Bone marrow (tissue), 2 donors: Measurements from ENCODE around the gene RANBP1.
"Not testable (repeated sequence)": the region's sequence is repeated elsewhere in the genome, so short reads cannot be mapped to it uniquely, and the experiment has no call there.

Experiments used
- DNase-seq, 2 donors: peaks; one replicate each; lab custom pipeline; 2025; lab: John Stamatoyannopoulos, UW

RANBP1 gene

GRCh38 chr22:20154602-20155187, 38.8 kb downstream of the RANBP1 start:
- no peak for DNase-seq

GRCh38 chr22:20155330-20156041, 39.6 kb downstream of the RANBP1 start:
- no peak for DNase-seq

- DNase-seq = no peak
These were observed 40.1 kb downstream of the RANBP1 start for GRCh38 chr22:20156042-20156389.

DNA sequence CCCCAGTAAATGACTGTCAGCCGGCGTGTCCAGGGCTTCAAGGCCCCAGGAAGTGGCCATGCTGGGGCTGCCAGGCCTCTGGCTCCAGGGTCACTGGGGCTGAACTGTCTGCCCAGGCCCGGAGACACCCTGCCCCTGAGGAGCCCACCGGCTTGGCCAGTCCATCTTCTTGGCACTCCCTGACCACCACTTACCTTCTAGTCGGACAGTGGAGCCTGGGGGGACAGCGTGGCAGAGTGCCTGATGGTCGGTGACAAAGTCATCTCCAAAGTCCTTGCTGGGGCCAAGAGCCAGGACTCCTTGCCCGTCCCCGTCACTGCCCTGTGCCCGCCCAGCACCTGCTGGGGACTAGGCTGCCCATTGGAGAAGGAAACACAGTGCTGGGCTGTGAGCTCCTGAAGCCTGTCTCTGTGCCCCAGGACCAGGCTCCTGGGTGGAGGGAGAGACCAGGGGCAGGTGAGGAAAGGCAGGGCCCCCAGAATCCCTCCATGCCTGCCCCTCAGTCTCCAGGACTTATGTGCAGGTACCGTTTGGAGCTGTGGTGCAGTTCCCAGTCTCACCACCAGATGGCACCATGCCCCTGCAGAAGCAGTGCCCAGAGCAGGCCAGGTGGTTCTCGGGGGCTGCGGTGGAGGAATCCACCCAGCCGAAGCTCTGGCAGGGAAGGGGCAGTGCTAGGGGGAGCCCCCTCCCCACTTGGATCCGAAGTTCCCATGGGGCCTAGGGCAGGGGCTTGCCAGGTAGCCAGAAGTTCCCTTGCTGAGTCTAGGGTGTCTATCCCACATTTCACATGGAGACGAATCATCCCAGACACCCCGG, 40.9 kb downstream of the RANBP1 start:
- peak; percentile 58 to 60 for DNase-seq

DNA sequence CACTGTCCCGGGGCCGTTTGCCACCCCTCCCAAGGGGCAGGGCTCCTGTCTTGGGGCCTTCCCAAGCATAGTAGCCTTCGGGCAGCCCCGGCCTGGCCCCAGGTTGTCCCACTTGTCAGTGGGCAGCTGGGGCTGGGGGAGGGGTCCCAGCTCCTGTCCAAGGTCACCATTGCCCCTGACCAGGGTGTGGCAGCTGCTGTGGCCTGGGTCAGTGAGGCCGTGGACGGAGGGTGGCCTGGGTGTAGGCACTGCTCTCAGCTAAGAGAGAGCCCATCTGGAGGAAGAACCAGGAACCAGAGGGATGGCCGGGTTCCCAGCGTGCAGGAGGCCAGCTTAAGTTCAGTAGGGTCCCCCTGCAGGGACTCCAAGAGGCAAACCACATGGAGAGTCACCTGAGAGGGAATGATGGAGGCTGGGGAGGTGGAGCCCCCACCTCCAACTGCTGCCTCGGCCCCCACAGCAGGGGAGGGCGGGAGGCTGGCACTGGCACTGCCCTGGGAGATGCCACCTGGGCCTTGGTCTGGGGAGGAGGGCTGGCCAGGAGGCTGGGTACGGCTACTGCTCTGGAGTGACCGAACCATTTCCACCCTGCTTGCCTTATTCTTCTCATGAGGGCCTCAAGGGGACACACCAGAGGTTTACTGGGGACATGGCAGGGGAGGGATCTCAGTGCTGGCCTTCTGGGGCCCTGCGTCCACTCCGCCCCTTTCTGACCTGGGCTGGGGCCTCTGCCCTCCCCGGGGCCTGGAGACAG, 41.7 kb downstream of the RANBP1 start:
- DNase-seq = no peak

DNA sequence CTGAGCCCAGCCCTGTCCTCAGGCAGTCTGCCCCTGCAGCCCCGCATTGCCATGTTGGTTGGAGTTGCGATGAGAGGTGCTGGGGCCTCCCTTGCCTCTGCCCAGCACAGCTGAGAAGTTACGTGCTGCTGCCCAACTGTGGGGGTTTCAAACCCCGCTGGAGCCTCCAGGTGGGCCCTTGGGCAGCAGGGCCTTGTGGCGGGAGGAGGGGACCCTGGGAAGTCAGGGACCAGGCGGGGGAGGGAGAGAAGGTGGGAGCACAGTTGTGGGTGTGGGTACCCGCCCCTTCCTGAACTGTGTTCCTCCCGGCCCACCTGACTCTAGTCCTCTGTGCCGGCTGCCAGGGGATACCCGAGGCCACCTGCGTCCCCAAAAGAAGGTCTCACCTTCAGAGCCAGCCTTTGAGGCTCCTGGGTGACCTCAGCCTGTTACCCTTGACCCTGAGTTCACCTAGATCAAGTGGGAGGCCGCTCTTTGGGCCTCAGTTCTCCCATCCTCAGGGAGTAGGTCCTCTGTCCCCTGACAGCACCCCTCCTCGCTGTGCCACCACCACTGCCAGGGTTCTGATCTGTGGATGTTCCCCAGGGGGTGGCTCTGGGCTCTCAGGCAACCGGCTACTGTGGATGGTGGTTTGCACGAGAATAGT, 42.6 kb downstream of the RANBP1 start:
- no peak for DNase-seq

GRCh38 chr22:20159076-20159475, 43.2 kb downstream of the RANBP1 start:
- peak in 1 of 2 donors; percentile 57 for DNase-seq

GRCh38 chr22:20159531-20159930, 43.6 kb downstream of the RANBP1 start:
- not testable (repeated sequence) for DNase-seq

DNA sequence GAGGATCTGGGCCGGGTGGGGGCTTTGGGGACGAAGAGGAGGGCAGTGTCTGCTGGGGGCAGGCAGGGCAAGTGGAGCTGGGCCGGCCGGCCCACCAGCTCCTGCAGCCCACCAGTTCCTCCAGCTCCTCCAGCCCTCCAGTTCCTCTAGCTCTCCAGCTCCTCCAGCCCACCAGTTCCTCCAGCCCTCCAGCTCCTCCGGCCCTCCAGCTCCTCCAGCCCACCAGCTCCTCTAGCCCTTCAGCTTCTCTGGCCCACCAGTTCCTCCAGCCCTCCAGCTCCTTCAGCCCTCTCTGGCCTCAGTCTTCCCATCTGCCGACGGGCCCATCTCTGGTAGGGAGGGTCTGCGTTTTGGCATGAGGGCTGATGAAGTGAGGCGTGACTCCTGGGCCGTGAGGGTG, 44.1 kb downstream of the RANBP1 start:
- no peak for DNase-seq

- DNase-seq = no peak
These were observed 49.0 kb downstream of the RANBP1 start for GRCh38 chr22:20164863-20165262.

DNA sequence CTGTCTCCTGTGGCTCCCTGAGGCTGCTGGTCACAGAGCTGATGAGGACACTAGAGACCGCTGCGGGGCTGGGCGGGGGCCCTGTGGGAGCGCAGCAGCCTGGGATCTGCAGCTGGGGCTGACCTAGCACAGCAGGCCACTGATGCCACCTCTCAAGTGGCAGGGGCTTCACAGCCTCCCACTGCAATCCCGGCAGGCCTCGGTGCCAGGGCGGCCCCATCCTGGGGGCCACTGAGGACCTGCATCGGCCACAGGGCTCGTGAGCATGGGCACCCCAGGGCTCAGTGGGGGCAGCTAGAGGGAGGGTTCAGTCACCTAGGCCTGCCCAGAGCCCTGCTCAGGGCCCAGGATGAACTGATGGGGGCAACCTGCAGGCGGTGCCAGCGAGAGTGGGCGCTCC, 49.5 kb downstream of the RANBP1 start:
- DNase-seq = no peak

DNA sequence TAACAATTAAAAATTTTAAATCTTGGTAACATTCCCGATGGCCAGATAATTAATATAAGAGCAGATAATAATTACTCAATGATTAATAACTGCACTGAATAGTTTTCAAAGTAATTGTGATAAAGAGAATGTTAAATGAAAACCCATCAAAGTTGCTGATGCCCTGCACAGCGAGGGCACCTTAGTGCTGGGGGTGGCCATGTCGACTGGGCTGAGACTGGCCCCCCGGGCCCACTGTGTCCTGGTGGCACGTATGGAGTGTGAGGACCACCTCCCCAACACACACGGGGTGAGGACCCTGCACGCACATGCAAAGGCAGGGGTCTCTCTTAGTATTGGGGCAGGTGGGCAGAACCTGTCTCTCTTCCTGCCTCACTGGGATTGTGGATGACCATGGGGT, 50.0 kb downstream of the RANBP1 start:
- no peak for DNase-seq

GRCh38 chr22:20166703-20167102, 50.8 kb downstream of the RANBP1 start:
- DNase-seq = no peak

DNA sequence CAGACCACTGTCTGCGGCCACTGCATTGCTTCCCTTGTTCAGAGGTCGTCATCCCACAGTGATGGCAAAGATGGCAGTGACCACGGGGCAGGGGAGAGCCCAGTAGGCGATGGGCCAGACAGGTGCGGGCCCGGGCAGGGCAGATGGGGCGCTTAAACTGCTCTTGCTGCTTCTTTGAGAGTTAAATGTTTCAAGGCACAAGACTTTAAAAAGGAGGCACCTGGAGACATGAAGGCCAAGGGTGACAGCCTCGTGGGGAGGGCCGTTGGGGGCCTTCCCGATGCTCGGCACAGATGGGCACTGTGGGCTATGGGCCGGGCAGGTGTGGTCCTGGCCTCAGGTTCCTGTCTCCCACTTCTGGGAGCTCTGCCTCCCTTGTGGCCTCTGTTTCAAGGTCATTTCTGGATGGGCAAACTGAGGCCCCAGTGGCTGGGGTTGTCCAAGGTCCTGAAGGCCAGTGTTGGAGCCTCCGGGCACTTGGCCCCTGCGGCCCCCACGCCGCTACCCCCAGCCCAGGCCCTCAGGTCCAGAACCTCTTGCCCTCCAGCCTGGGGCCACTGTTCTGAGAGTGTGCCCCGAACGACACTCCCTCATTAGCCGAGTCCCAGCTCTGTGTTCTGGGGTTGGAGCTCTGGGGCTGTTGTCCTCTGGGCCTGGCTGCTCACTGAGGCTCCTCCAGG, 51.9 kb downstream of the RANBP1 start:
- DNase-seq = no peak

DNA sequence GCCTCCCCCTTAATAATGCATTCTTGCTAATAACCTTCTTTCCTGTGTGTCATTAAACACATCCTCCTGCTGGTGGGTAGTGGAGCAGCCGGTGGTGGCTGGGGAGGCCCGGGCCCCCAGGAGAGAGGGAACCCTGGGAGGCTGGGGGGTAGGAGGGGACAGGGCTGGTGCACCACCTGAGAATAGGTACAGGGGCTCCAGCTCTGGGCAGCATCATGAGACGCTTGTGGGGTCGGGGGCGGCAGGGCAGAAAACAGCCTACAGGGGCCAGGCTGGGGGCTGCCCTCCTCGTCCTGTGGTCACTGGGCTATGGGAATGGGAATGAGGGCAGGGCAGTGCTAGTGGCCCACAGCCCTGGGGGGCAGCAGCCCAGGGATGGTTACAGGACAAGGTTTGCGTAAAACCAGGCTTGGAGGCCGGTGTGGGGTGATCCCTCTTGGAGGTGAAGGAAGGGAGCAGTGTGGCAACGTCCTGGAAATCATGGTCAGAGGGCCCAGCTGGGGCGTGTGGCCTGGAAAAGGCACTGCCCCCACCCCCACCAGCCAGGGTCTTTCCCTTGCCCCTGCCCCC, 53.4 kb downstream of the RANBP1 start:
- no peak for DNase-seq

- DNase-seq = no peak
These were observed 54.3 kb downstream of the RANBP1 start for GRCh38 chr22:20170170-20170569.

DNA sequence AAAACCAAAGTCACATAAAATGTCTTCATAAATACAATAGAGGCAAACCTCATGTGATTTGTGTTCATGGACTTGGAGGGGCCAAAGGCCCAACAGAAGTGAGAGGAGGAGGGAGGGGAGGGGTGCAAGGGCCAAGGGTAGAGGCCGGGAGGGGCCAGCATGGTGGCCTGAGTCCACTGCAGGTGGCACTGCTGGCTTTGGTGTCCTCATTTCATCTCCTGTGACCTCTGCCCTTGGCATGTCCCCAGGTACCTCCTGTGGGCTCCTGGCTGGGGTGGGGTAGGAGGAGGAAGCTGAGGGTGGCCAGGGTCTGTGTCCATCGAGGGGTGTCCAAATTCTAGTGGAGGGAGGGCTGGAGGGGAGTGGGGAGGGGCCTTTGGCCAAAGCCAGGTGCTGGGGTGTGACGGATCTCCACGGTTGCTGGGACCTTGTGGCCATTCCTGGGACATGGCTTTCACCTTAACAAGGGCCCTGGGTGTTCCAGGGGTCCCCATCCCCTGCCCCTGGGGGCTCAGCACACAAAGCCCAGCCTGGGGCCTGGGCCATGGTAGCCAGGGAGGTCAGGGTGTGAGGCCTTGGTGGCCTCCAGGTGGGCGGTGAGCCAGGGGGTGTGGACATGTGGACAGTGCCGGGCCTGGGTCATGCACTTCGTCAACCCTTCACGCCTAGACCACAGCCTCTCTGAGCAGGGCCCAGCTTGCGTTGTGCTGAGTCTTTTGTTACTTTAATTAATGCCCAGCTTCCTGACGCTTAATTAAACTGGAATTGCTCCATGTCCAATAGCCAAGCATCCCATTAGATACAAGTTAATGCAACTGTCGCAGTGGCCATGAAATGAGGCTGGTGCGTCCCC, 55.6 kb downstream of the RANBP1 start:
- no peak for DNase-seq

- no peak for DNase-seq
These were observed 56.3 kb downstream of the RANBP1 start for GRCh38 chr22:20172141-20172613.

DNA sequence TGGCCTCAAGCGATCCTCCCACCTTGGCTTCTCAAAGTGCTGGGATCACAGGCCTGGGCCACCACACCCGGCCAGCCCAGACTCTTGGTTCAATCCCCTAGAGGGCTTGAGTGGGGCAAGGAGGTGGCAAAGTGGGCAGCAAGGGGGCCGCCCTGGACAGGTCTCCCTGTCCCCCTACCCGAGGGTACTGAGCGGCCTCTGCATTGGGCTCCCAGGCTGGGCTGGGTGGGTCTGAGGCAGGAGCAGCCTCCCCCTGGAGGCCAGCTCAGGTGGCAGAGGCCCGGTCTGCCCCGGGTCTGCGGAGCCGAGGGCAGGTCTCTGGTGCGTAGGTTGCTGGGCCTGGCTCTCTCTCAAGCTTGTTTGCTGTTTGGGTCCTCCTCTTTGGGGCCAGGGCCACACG, 57.3 kb downstream of the RANBP1 start:
- no peak for DNase-seq

DNA sequence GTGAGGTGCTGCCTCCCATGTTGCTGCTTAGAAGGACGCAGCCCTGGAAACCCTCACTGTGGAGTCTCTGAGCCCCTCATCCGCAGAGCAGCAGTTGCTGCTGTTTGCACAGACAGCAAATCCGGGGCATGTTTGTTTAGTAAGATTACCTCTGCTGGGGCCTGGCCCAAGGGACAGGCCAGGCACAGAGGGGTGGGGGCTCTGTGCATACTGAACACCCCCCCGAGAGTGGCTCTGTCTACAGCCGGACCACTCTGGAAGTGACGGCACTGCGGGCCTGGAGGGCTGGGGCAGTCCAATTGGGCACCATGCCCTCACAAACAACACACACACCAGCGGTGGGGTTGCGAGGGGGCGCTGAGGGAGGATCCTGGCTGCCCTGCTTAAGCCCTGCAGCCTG, 57.9 kb downstream of the RANBP1 start:
- DNase-seq = no peak
